Loucy (cell line): ENCODE data around the gene RBM33.

Source experiments
- H2AFZ ChIP-seq: fragments of 200-600 bp; sonication (generic); 2 replicates; pipeline ENCODE4 v1.6.0; 2016; ENCODE audit warnings: antibody characterized with exemption, mild to moderate bottlenecking, low read length, moderate library complexity
- H3F3A ChIP-seq: fragments of 200-600 bp; 2 replicates; pipeline ENCODE4 v1.6.0; 2016; ENCODE audit warnings: antibody characterized with exemption, low read depth, mild to moderate bottlenecking
- H3K27me3 ChIP-seq: fragments of 200-600 bp; sonication (generic); 2 replicates; pipeline ENCODE4 v1.6.1; 2014; ENCODE audit warnings: low read length, mild to moderate bottlenecking; ENCODE audit not compliant: insufficient read depth, poor library complexity, severe bottlenecking
- H3K36me3 ChIP-seq: fragments of 200-600 bp; sonication (generic); 2 replicates; pipeline ENCODE4 v1.6.1; 2016; ENCODE audit warnings: low read length; ENCODE audit not compliant: insufficient read depth
- H3K4me1 ChIP-seq: fragments of 200-600 bp; sonication (generic); 2 replicates; pipeline ENCODE4 v1.5.1; 2014; ENCODE audit warnings: low read length, mild to moderate bottlenecking; ENCODE audit not compliant: insufficient read depth, poor library complexity, severe bottlenecking
- H3K4me2 ChIP-seq: fragments of 200-600 bp; sonication (generic); 2 replicates; pipeline ENCODE4 v1.6.0; 2014; ENCODE audit warnings: antibody characterized with exemption, low read length, low read depth, mild to moderate bottlenecking; ENCODE audit not compliant: poor library complexity, severe bottlenecking
- H3K4me3 ChIP-seq: fragments of 200-600 bp; sonication (generic); 2 replicates; pipeline ENCODE4 v1.5.1; 2014; ENCODE audit warnings: low read length, mild to moderate bottlenecking, mixed read lengths; ENCODE audit not compliant: poor library complexity, severe bottlenecking
- H3K79me2 ChIP-seq: fragments of 200-600 bp; sonication (generic); 2 replicates; pipeline ENCODE4 v1.6.1; 2014; ENCODE audit warnings: low read length; ENCODE audit not compliant: insufficient read depth
- H3K9ac ChIP-seq: fragments of 200-600 bp; sonication (generic); 2 replicates; pipeline ENCODE4 v1.6.0; 2014; ENCODE audit warnings: mild to moderate bottlenecking, low read depth, low read length, moderate library complexity; ENCODE audit not compliant: poor library complexity, severe bottlenecking
- H3K9me2 ChIP-seq: fragments of 200-600 bp; sonication (generic); replicated peaks from 2 replicates; pipeline ENCODE4 v1.6.1; 2016; ENCODE audit warnings: low read depth, low read length, mixed read lengths
- H3K9me3 ChIP-seq: fragments of 200-600 bp; sonication (generic); 2 replicates; pipeline ENCODE4 v1.6.1; 2014; ENCODE audit warnings: mild to moderate bottlenecking, antibody characterized with exemption, low read length, low read depth; ENCODE audit not compliant: insufficient read depth
- H4K20me1 ChIP-seq: fragments of 200-600 bp; sonication (generic); 2 replicates; pipeline ENCODE4 v1.6.0; 2014; ENCODE audit warnings: antibody characterized with exemption, low read length, mild to moderate bottlenecking; ENCODE audit not compliant: insufficient read depth, poor library complexity, severe bottlenecking
- CTCF ChIP-seq: fragments of 200-600 bp; sonication (generic); conservative IDR thresholded peaks from 2 replicates; pipeline ENCODE4 v1.5.1; 2014; ENCODE audit warnings: mild to moderate bottlenecking, antibody characterized with exemption, low read length
- EZH2phosphoT487 ChIP-seq: fragments of 200-600 bp; IDR thresholded peaks from 2 replicates; pipeline ENCODE4 v1.6.1; 2018; ENCODE audit warnings: antibody characterized with exemption, mild to moderate bottlenecking, moderate library complexity, borderline replicate concordance

RBM33 gene

GRCh38 chr7:155794196-155794595 is 149.7 kb downstream of the RBM33 start:
- Histone ChIP-seq H3K9me3 (no peaks in the 10 kb centered on the region), H3K4me1 (no peaks in the 10 kb centered on the region), H3F3A (no peaks in the 10 kb centered on the region), H3K79me2 (no peaks in the 10 kb centered on the region), H2AFZ (no peak overlapping the region), H3K9ac (no peak overlapping the region), H3K9me2 (no peaks in the 10 kb centered on the region), H3K4me2 (no peak overlapping the region), H4K20me1 (no peaks in the 10 kb centered on the region), H3K36me3 (no peaks in the 10 kb centered on the region), H3K27me3 (no peaks in the 10 kb centered on the region), H3K4me3 (no peak overlapping the region)
- TF ChIP-seq CTCF (no peak), EZH2phosphoT487 (no peak)

GRCh38 chr7:155795401-155795800 is 150.9 kb downstream of the RBM33 start:
- Histone ChIP-seq H3K9me3 (no peaks in the 10 kb centered on the region), H4K20me1 (no peaks in the 10 kb centered on the region), H2AFZ (no peak overlapping the region), H3K9ac (no peak overlapping the region), H3F3A (no peaks in the 10 kb centered on the region), H3K4me1 (no peaks in the 10 kb centered on the region), H3K27me3 (no peaks in the 10 kb centered on the region), H3K4me3 (no peak overlapping the region), H3K79me2 (no peaks in the 10 kb centered on the region), H3K4me2 (no peak overlapping the region), H3K9me2 (no peaks in the 10 kb centered on the region), H3K36me3 (no peaks in the 10 kb centered on the region)
- TF ChIP-seq CTCF (no peak), EZH2phosphoT487 (no peak)

GRCh38 chr7:155795951-155796350 is 151.5 kb downstream of the RBM33 start:
- no peaks in the 10 kb centered on the region for H3K4me1 ChIP-seq
- H3K79me2 ChIP-seq: no peaks in the 10 kb centered on the region
- H4K20me1 ChIP-seq: no peaks in the 10 kb centered on the region
- H3K4me2 ChIP-seq: no peak overlapping the region
- no peak overlapping the region for H3K9ac ChIP-seq
- TF ChIP-seq CTCF (no peak), EZH2phosphoT487 (no peak)
- H3K9me2 ChIP-seq: no peaks in the 10 kb centered on the region
- H3K36me3 ChIP-seq: no peaks in the 10 kb centered on the region
- H3K4me3 ChIP-seq: no peak overlapping the region
- H2AFZ ChIP-seq: no peak overlapping the region
- H3K27me3 ChIP-seq: no peaks in the 10 kb centered on the region
- H3K9me3 ChIP-seq: no peaks in the 10 kb centered on the region
- no peaks in the 10 kb centered on the region for H3F3A ChIP-seq
